Measurements from ENCODE around the gene GPT2. TPM values are rescaled to one million over a fixed set of nuclear protein-coding genes. Genes with fewer than 3 reads are reported as not detected.
A peak's percentile ranks its signal among the peaks of the same experiment; 100 is the strongest.

The GPT2 gene
- total RNA-seq, 4 donors from 2014 or later: 57.5 to 138 (median 105) TPM

GRCh38 chr16:46845952-46846351 is 38.2 kb upstream of the GPT2 start:
- no peak for TF ChIP-seq CTCF (IDR thresholded peaks at IDR 0.05)
- DNase-seq (ENCODE audit: low spot score) (no peak), ATAC-seq (ENCODE audit: low FRiP score) (no peak)

GRCh38 chr16:46848768-46849764 is 35.1 kb upstream of the GPT2 start:
- ATAC-seq (ENCODE audit: low FRiP score) (no peak), DNase-seq (ENCODE audit: low spot score) (no peak)
- TF ChIP-seq CTCF (IDR thresholded peaks at IDR 0.05): no peak

- no peak for TF ChIP-seq CTCF (IDR thresholded peaks at IDR 0.05)
- ATAC-seq (ENCODE audit: low FRiP score) (no peak), DNase-seq (ENCODE audit: low spot score) (no peak)
These were observed 33.3 kb upstream of the GPT2 start for GRCh38 chr16:46850619-46851555.

- DNase-seq (ENCODE audit: low spot score) (no peak), ATAC-seq (ENCODE audit: low FRiP score) (no peak)
- TF ChIP-seq CTCF (IDR thresholded peaks at IDR 0.05): no peak
These were observed 32.0 kb upstream of the GPT2 start for GRCh38 chr16:46852130-46852529.

- peak; percentile 43 for DNase-seq (ENCODE audit: low spot score)
- peak in 1 of 3 donors; percentile 45 for TF ChIP-seq CTCF (IDR thresholded peaks at IDR 0.05)
- no peak for ATAC-seq (ENCODE audit: low FRiP score)
These were observed 30.3 kb upstream of the GPT2 start for GRCh38 chr16:46853713-46854443.

GRCh38 chr16:46854846-46855245 is 29.3 kb upstream of the GPT2 start:
- no peak for ATAC-seq (ENCODE audit: low FRiP score)
- DNase-seq (ENCODE audit: low spot score): no peak
- no peak for TF ChIP-seq CTCF (IDR thresholded peaks at IDR 0.05)

Measured in omental fat pad (tissue), 4 donors.